ENCODE results near the gene FOXP1. TPM values are rescaled to one million over a fixed set of nuclear protein-coding genes. Genes with fewer than 3 reads are reported as not detected.

Gene FOXP1
- total and polyA plus RNA-seq, 4 donors: 4.9 to 35.4 (median 32.0) TPM

GRCh38 chr3:71131375-71132314 lies 451.9 kb downstream of the FOXP1 start:
- no peaks in the 10 kb centered on the region for H3K27me3 ChIP-seq (ENCODE audit: control insufficient read depth in 4 of 4, insufficient read depth in 4 of 4, low read length in 3 of 4)

More at GRCh38 chr3:71131375-71132314, 451.9 kb downstream of the FOXP1 start:
- H3K4me1 ChIP-seq (ENCODE audit: control insufficient read depth in 4 of 4, insufficient read depth in 4 of 4, low read length in 3 of 4): peaks cover 5 to 78% (median 54%) of the 10 kb centered on the region in 4 donors
- no peak for DNase-seq (ENCODE audit: low spot score)
- no peaks in the 10 kb centered on the region for H3K36me3 ChIP-seq (ENCODE audit: control insufficient read depth in 4 of 4, insufficient read depth in 3 of 4, low read depth in 1 of 4, low read length in 3 of 4)
- H3K9me3 ChIP-seq (ENCODE audit: control insufficient read depth in 4 of 4, low read length in 3 of 4): no peaks in the 10 kb centered on the region
- no peak for TF ChIP-seq HNF4A (conservative IDR thresholded peaks at IDR 0.05)
- no peak for TF ChIP-seq EGR1 (IDR thresholded peaks at IDR 0.05; ENCODE audit: low read depth in 2 of 2)
- no peak for TF ChIP-seq REST (IDR thresholded peaks at IDR 0.05)
- TF ChIP-seq ATF3 (IDR thresholded peaks at IDR 0.05): no peak
- no peak for TF ChIP-seq TAF1 (conservative IDR thresholded peaks at IDR 0.05)
- no peak for TF ChIP-seq ZBTB33 (IDR thresholded peaks at IDR 0.05)
- no peak for TF ChIP-seq MAX (IDR thresholded peaks at IDR 0.05)
- TF ChIP-seq JUND (IDR thresholded peaks at IDR 0.05): no peak
- H3K4me3 ChIP-seq (ENCODE audit: low read depth in 1 of 3, low read length in 3 of 3): no peak overlapping the region
- H3K27ac ChIP-seq (ENCODE audit: low read depth in 1 of 2, low read length in 2 of 2): peak overlapping the region; percentile 89 to 94
- H3K9ac ChIP-seq (ENCODE audit: low read depth in 1 of 2, low read length in 2 of 2): peak overlapping the region; percentile 0 to 99
- 74% methylated on average over 10 of the region's 10 CpGs for WGBS
